Neural progenitor cell (in vitro differentiated cells): ENCODE results near the gene INTS15. TPM values are rescaled to one million over a fixed set of nuclear protein-coding genes. Genes with fewer than 3 reads are reported as not detected.
"Not testable (repeated sequence)": the region's sequence is repeated elsewhere in the genome, so short reads cannot be mapped to it uniquely, and the experiment has no call there.

Experiments
- DNase-seq: peaks from one replicate; pipeline ENCODE4 v3.0.0-alpha.2; 2016; ENCODE audit warnings: low spot score
- H2AFZ ChIP-seq: fragments of 200-600 bp; sonication (generic); replicated peaks from 2 replicates; pipeline ENCODE4 v1.6.1; 2016; ENCODE audit warnings: antibody characterized with exemption
- H3F3A ChIP-seq: fragments of 200-600 bp; sonication (generic); 2 replicates; pipeline ENCODE4 v1.6.1; 2016; ENCODE audit warnings: antibody characterized with exemption, low read depth
- H3K27ac ChIP-seq: fragments of 200-600 bp; sonication (generic); 2 replicates; pipeline ENCODE4 v1.5.1; 2016; ENCODE audit warnings: mild to moderate bottlenecking
- H3K27me3 ChIP-seq: fragments of 200-600 bp; sonication (generic); 2 replicates; pipeline ENCODE4 v1.6.1; 2016; ENCODE audit warnings: mild to moderate bottlenecking, moderate library complexity
- H3K36me3 ChIP-seq: fragments of 200-600 bp; sonication (generic); 2 replicates; pipeline ENCODE4 v1.5.1; 2016
- H3K4me1 ChIP-seq: fragments of 200-600 bp; sonication (generic); 2 replicates; pipeline ENCODE4 v1.6.1; 2016; ENCODE audit warnings: mixed run types
- H3K4me2 ChIP-seq: fragments of 200-600 bp; sonication (generic); 2 replicates; pipeline ENCODE4 v1.6.1; 2016
- H3K4me3 ChIP-seq: fragments of 200-600 bp; sonication (generic); 2 replicates; pipeline ENCODE4 v1.5.1; 2016
- H3K79me2 ChIP-seq: fragments of 200-600 bp; sonication (generic); 2 replicates; pipeline ENCODE4 v1.6.1; 2016; ENCODE audit warnings: low read depth
- H3K9ac ChIP-seq: fragments of 200-600 bp; sonication (generic); 2 replicates; pipeline ENCODE4 v1.6.1; 2016
- H3K9me3 ChIP-seq: fragments of 200-600 bp; sonication (generic); 2 replicates; pipeline ENCODE4 v1.5.1; 2016; ENCODE audit warnings: low read depth
- H4K20me1 ChIP-seq: fragments of 200-600 bp; sonication (generic); 2 replicates; pipeline ENCODE4 v1.6.1; 2016; ENCODE audit warnings: low read depth
- H3K27ac Mint-ChIP-seq: 3 replicates; pipeline ENCODE4 v1.8.0; 2021; ENCODE audit warnings: mixed read lengths
- H3K27me3 Mint-ChIP-seq: 2 replicates; pipeline ENCODE4 v1.8.0; 2022; ENCODE audit warnings: low read depth, mild to moderate bottlenecking, inconsistent platforms, moderate library complexity, mixed read lengths; ENCODE audit not compliant: insufficient read depth
- H3K36me3 Mint-ChIP-seq: 3 replicates; pipeline ENCODE4 v1.8.0; 2021; ENCODE audit warnings: mixed read lengths
- H3K4me1 Mint-ChIP-seq: 3 replicates; pipeline ENCODE4 v1.8.0; 2021; ENCODE audit warnings: mixed read lengths
- H3K4me3 Mint-ChIP-seq: 3 replicates; pipeline ENCODE4 v1.8.0; 2021; ENCODE audit warnings: mild to moderate bottlenecking, moderate library complexity, mixed read lengths
- H3K9me3 Mint-ChIP-seq: 3 replicates; pipeline ENCODE4 v1.8.0; 2020; ENCODE audit warnings: mixed read lengths
- CTCF ChIP-seq: fragments of 200-600 bp; sonication (generic); IDR thresholded peaks from 2 replicates; pipeline ENCODE4 v1.5.1; 2017; ENCODE audit warnings: antibody characterized with exemption, mild to moderate bottlenecking
- EZH2 ChIP-seq: fragments of 200-600 bp; sonication (generic); IDR thresholded peaks from 2 replicates; pipeline ENCODE4 v1.6.1; 2017; ENCODE audit warnings: antibody characterized with exemption, mild to moderate bottlenecking, moderate library complexity
- EZH2phosphoT487 ChIP-seq: fragments of 200-600 bp; sonication (generic); IDR thresholded peaks from 2 replicates; pipeline ENCODE4 v1.6.1; 2017; ENCODE audit warnings: antibody characterized with exemption
- total RNA-seq: library from RNA; depleted of rRNA; stranded (reverse); fragments of >200 nt; gene quantifications from 2 replicates; pipeline ENCODE4 v1.2.3, GENCODE V29; 2015; ENCODE audit warnings: low replicate concordance

Gene INTS15
- total RNA-seq, 1 donor from 2014 or later, result 13.7 TPM

- H3K27me3 Mint-ChIP-seq, result peaks cover 9% of the 10 kb centered on the region
- peak overlapping the region; percentile 53 for H3K27ac Mint-ChIP-seq
- peaks cover 2% of the 10 kb centered on the region for H3K36me3 Mint-ChIP-seq
- Histone ChIP-seq H4K20me1 (no peaks in the 10 kb centered on the region), H3K27ac (no peak overlapping the region), H2AFZ (no peak overlapping the region), H3K4me3 (no peak overlapping the region), H3K79me2 (no peaks in the 10 kb centered on the region), H3K9ac (no peak overlapping the region), H3F3A (peaks cover 6% of the 10 kb centered on the region), H3K36me3 (no peaks in the 10 kb centered on the region), H3K9me3 (no peaks in the 10 kb centered on the region), H3K4me1 (peaks cover 2% of the 10 kb centered on the region), H3K4me2 (no peak overlapping the region), H3K27me3 (no peaks in the 10 kb centered on the region)
- no peaks in the 10 kb centered on the region for H3K9me3 Mint-ChIP-seq
- no peak overlapping the region for H3K4me3 Mint-ChIP-seq
- DNase-seq, result no peak
- TF ChIP-seq CTCF, result no peak
- no peak for TF ChIP-seq EZH2
- TF ChIP-seq EZH2phosphoT487, result no peak
- H3K4me1 Mint-ChIP-seq, result no peaks in the 10 kb centered on the region
Measured at GRCh38 chr7:6631605-6632004, 41.8 kb downstream of the INTS15 start.

- no peak for DNase-seq
- Mint-ChIP-seq H3K27ac (no peak overlapping the region), H3K4me1 (peaks cover 9% of the 10 kb centered on the region), H3K27me3 (peaks cover 12% of the 10 kb centered on the region), H3K36me3 (peaks cover 2% of the 10 kb centered on the region), H3K4me3 (peak overlapping the region; percentile 9), H3K9me3 (no peaks in the 10 kb centered on the region)
- Histone ChIP-seq H3K4me2 (no peak overlapping the region), H4K20me1 (peaks cover 10% of the 10 kb centered on the region), H3K36me3 (no peaks in the 10 kb centered on the region), H3K27me3 (no peaks in the 10 kb centered on the region), H3K9ac (no peak overlapping the region), H3K9me3 (no peaks in the 10 kb centered on the region), H3K4me3 (no peak overlapping the region), H3F3A (peaks cover 12% of the 10 kb centered on the region), H2AFZ (no peak overlapping the region), H3K27ac (no peak overlapping the region), H3K4me1 (peaks cover 8% of the 10 kb centered on the region), H3K79me2 (peaks cover 15% of the 10 kb centered on the region)
- TF ChIP-seq EZH2 (no peak), EZH2phosphoT487 (no peak)
Measured at GRCh38 chr7:6634021-6634420, 44.2 kb downstream of the INTS15 start.

GRCh38 chr7:6634971-6635370, 45.1 kb downstream of the INTS15 start:
- H3K4me2 ChIP-seq, H4K20me1 ChIP-seq, H3K36me3 Mint-ChIP-seq, H3K4me1 ChIP-seq, H3K9me3 ChIP-seq, H3K9ac ChIP-seq, H3K9me3 Mint-ChIP-seq, H2AFZ ChIP-seq, H3K27ac ChIP-seq, H3K36me3 ChIP-seq, H3K27me3 ChIP-seq, DNase-seq, H3K4me3 ChIP-seq, H3K27ac Mint-ChIP-seq: not testable (repeated sequence)
- peaks cover 16% of the 10 kb centered on the region for H3K4me1 Mint-ChIP-seq
- peak overlapping the region; percentile 87 for H3K4me3 Mint-ChIP-seq
- peaks cover 12% of the 10 kb centered on the region for H3K27me3 Mint-ChIP-seq
- H3K79me2 ChIP-seq, result peaks cover 16% of the 10 kb centered on the region
- peaks cover 12% of the 10 kb centered on the region for H3F3A ChIP-seq

- peak within 1 kb of the TSS; percentile 57 for H3K9ac ChIP-seq
Measured at GRCh38 chr7:6636741-6637543, 47.1 kb downstream of the INTS15 start, which contains the start of gene ZNF316. Gene ZNF316 (plus strand): TSS chr7:6637318. CDS start chr7:6642410, 5,092 bp downstream.

More at GRCh38 chr7:6636741-6637543, 47.1 kb downstream of the INTS15 start, which contains the start of gene ZNF316:
- H3K27me3 Mint-ChIP-seq, result peaks cover 6% of the 10 kb centered on the region
- Histone ChIP-seq H4K20me1 (peaks cover 10% of the 10 kb centered on the region), H3K9me3 (no peaks in the 10 kb centered on the region), H2AFZ (peak within 1 kb of the TSS; percentile 97), H3K27ac (no peak within 1 kb of the TSS), H3K4me2 (peak within 1 kb of the TSS; percentile 100), H3K4me1 (peaks cover 8% of the 10 kb centered on the region), H3K4me3 (peak within 1 kb of the TSS; percentile 89), H3K79me2 (peaks cover 16% of the 10 kb centered on the region), H3F3A (peaks cover 12% of the 10 kb centered on the region), H3K27me3 (no peaks in the 10 kb centered on the region), H3K36me3 (no peaks in the 10 kb centered on the region)
- peaks cover 19% of the 10 kb centered on the region for H3K4me1 Mint-ChIP-seq
- TF ChIP-seq CTCF (no peak), EZH2 (no peak), EZH2phosphoT487 (no peak)
- peaks cover 19% of the 10 kb centered on the region for H3K36me3 Mint-ChIP-seq
- no peak for DNase-seq
- H3K9me3 Mint-ChIP-seq, result no peaks in the 10 kb centered on the region
- H3K27ac Mint-ChIP-seq, result no peak within 1 kb of the TSS
- H3K4me3 Mint-ChIP-seq, result peak within 1 kb of the TSS; percentile 89
